HG02870 (cell line): ENCODE measurements around the gene MTA1.

Experiments used
- ATAC-seq: cut with Tn5 transposase; IDR thresholded peaks from one replicate; pipeline ENCODE4 v1.9.1; 2021; ENCODE audit warnings: mild to moderate bottlenecking, moderate library complexity; ENCODE audit not compliant: unreplicated experiment

Gene MTA1

DNA sequence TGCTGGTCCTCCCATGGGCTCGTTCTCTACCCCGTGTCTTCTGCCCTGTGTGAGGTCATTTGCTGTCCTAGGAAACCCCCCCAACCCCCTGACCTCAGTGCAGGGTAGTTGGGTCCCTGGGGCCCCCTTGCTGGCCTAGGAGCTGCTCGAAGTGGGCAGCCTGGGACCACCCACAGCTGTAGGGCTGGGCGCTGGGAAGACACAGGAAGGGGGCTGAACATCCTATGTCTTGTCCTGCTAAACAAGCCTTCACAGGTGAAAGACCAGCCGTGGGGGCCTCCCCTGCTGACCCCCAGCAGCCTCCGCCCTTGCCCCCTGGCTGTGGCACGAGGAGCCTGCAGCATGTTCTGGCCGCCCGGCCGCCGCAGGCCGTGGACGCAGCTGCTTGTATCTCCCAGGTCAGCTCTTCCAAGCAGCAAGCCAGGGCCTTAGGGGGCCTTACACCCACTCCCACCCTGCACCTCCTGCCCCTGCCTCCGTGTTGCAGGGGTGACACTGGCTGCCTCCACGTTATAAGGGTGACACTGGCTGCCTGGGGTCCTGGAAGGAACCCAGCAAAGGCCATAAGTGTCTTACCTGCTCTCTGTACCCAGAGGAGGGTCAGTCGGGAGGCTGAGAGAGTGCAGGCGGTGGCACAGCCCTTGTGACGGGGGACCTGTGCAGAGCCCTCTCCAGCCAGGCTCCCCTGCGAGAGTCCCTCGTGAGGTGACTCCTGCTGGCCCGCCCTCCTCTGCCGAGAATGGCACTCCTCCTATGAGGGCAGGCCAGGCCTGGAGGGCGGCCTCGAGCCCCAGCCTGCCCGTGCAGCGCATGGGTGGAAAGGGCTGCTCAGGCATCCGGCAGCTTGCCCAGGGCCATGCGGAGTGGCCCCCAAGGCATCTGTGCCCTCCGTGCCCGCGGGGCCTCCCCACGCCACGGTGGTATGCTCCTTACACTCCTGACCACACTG lies 32.8 kb upstream of the MTA1 start:
- ATAC-seq, result no peak

DNA sequence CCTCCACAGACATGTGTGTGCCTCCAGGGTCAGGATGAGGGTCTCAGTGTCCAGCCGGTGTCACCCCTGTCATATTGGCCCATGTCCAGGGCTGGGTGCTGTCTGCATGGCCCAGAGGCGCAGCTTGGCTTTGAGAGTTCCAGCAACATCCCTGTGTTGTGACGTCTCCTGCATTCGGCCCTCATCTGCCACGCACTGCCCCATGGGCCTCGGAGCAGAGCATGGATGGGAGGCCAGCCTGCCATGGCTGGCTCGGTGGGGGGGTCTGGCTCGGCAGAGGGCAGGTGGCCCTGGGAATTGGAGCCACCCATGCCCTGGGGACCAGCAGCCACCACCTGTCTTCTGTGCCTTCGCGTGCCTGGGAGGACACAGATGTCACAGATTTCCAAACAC lies 32.1 kb upstream of the MTA1 start:
- ATAC-seq, result no peak

DNA sequence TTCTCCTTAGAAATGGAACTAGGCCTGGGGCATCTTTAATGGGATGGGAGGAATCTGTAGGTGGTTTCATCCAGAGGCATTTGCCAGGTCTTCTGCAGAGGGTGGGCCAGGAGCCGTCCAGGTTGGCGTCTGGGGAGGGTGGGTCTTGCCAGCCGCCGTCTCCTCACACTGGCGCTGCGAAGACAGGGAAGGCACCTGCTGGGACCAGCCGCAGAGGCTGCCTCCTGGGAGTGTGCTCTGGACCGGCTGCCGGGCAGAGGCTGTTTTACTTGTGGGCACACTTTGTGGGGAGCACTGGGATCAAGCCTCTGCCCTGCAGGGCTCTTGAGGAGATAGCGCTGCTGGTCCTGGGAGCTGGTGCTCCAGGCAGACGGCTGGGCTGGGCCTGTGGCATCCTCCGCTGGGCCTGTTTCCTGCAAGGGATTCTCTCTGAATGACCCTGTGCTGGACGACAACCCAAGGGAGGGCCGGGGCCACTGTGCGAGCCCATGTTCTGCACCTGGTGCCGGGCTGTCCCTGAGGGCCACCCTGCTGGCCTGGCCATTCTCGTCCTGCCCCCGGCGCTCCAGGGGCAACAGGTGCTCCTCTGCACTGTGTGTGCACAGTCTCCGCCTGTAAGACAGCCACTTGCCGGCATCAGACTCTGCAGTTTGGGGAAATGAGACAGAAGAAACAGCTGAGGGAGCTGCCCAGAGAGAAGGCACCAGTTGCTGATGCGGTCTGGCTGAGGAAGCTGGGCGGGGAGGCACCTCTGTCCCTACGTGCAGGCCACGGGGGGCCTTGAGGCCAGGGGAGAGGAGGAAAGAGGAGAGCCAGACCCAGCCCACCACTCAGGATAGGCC lies 31.3 kb upstream of the MTA1 start:
- no peak for ATAC-seq

DNA sequence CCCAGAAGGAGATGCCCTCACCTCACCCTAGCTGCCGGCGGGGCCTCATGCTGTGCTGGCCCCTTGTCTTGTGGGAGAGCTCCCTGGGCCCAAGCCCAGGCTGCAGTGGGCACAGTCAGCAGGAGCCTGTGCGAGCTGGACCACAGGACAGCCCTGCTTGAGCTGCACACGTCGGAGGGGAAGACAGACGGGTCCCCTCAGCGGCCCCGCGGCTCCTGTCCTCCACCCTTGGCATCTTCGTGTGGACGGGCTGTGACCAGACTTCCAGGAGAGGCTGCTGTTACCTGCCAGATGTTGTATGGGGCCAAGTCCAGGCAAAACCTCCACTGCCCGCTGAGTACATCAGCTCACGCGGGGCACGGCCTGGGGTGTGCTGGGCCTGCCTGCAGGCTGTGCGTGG lies 30.7 kb upstream of the MTA1 start:
- no peak for ATAC-seq

DNA sequence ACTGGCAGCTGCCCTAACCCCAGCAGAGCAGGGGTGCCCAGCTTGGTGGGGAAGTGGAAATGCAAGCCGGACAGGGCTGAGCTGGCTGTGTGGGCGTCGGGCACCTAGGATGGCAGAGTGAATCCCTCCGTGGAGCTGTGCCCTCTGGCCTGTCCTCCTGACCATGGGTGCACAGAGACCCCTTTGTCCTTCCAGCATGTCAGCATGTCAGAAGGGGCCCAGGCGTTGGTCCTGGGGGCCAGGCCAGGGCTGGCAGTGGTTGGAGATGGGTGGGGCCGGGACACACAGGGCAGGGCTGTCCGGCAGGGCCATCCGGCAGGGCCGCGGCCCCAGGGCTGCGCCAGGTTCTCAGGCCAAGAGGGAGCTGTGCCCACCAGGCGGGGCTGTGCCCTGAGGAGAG lies 30.1 kb upstream of the MTA1 start:
- no peak for ATAC-seq

DNA sequence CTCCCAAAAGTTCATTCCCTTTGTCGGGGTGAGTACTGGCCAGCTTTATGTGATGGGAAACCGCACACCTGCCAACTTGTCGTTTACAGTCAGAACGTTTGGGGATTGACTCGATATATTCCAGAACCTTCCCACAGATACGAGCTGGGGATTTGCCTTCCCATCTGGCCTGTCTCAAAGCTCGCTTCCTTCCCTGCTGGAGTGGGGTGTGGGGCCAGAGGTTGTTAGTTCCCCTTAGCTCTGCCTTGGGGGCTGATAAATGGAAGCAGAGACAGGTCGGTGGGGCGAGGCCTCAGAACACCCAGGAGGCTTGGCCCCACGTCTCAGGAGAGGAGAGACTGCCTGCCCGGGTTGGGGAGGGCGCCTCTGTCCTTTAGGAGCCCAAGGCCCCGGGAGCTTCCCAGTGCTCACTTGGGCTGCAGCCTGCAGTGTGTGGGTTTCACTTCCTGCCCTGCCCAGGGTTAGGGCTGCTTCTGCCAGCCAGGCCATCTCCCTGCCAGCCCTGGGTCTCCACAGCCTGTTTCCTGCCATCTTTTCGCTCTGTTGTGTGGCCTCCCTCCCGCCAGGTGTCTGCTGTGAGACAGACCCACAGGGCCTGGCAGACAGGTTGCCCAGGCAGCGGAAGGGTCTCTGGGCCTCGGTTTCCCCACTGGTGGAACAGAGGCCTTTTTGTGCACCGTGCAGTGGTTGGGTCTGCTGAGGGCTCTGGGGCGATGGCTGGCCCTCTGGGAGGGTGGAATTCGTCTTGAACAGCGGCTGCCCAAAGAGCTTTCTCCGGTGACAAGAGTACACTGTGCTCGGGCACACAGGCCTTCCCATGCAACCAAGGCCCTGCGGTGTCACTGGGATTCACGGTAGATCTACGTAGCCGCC lies 29.4 kb upstream of the MTA1 start:
- no peak for ATAC-seq

DNA sequence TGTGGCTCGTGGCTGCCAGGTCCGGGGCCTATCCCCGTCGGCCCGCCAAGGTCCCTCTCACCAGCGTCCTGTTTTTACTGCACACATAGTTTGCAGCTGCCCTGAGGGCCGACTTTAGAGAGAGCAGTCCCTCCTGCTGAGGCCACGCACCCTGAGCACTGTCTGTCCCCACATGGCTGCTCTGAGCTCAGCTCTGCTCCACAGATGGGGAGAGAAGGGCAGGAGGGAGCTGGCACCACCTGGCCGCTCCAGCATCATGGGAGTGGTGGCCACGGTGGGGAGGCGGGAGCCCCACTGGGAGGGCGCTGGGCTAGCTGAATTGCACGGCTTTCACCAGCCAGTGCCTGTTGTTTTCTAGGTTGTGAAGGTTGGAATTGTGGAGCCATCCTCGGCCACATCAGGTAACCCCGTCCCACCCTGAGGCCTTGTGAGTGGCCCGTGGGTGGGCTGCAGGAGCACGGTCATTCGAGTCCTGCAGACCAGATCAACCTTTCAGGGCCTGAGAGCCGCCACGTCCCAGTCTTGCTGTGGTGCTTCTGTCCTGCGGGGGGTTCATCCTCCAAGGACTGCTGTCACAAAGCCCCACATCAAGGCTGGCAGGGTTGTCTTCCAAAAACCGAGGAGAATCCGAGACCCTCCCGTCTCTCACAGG lies 28.7 kb upstream of the MTA1 start:
- no peak for ATAC-seq

DNA sequence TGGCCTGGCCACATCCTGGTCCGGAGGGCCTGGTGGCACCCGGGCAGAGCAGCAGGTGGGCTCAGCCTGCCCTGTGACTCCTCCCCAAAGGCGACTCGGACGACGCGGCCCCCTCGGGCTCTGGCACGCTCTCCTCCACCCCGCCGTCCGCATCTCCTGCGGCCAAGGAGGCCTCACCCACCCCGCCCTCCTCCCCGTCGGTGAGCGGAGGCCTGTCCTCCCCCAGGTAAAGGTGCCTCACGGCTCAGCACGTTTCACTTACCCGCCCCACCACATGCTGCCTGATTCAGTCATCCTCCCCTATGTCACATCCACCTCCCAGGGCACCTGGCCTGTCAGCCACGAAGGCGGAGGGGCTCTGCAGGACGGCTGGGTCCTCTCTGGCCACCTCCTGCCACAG lies 28.1 kb upstream of the MTA1 start:
- no peak for ATAC-seq

DNA sequence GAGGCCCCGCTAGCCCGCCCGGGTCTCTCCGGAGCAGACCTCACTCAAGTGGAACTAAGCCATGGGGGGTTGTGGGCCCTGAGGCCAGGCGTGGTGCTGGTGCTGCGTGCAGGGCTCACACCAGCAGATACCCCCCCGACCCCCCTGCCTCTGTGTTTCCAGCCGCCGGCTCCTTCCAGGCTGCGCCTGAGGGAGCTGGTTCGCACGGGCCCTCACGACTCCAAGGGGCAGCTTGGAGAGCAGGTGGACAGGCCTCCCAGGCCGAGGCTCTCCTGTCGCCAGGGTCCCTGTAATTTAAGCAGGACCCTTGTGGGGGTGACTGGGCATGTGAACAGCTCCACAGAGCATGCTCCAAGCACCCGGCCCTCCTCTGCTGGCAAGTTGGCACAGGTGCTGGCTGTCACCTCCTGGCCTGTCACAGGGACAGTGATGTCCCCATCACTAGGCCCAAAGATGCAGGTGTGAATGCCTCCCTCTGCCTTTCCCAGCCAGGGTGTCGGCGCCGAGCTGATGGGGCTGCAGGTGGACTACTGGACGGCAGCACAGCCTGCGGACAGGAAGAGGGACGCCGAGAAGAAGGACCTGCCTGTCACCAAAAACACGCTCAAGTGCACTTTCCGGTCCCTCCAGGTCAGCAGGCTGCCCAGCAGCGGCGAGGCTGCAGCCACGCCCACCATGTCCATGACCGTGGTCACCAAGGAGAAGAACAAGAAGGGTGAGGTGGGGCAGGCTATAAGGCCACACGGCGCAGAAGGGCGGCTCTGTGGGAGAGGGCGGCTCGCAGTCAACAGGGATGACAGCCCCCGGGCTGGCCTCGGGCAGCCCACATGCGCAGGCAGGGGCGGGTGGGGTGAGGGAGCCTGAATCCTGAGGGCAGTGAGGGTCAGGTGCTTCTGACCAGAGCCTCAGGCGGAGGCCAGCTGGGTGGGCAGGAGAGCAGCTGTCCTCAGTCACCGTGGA lies 27.2 kb upstream of the MTA1 start:
- no peak for ATAC-seq

DNA sequence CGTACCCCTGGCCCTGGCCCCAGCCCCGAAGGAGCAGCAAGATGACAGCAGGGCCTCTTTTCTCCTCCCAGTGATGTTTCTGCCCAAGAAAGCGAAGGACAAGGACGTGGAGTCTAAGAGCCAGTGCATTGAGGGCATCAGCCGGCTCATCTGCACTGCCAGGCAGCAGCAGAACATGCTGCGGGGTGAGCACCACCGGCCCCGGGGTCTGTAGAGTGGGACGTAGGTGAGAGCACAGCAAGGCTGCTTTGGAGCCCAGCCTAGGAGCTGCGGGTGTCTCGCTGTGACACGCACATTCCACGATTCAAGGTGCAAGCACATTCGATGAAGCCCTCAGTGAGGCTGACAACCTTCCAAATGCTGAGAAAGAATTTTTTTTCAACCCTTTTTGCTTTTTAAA lies 26.5 kb upstream of the MTA1 start:
- no peak for ATAC-seq

DNA sequence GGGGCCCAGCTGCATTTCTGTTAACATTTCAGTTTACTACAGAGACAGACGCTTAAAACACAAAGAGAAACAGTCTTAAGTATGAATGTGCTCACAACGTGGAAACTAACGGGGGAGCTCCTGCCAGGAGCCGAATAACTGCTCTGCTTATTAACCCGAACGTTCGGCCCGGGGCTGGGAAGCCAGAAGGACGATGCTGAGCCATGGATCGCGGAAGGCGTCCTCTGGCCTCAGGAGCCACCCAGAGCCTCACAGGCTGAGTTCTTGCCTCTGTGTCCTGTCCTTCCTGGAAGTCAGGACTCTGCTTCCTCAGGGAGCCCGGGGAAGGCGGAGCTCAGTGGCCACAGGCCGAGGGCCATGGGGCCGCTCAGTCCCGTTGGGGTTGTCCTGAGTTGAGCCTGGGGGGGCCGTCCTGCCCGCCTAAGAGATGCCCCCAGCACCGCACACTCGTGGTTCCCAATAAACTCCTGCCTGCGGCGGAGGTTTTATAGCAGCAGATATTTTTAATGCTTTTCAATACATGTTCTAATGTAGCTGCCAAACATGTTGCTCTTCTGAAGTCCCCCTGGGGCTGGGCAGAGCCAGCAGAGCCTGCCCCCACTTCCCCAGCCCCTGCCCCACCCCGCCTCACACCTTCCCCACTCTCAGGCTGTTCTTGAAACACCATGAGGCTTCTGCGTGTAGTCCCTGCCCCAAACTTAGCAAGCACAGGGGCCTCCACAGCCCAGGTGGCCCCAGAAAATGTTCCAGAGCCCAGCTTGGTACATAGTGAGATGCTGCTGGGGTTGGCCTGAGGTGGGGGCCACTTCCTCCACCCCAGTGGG lies 24.7 kb upstream of the MTA1 start:
- no peak for ATAC-seq

DNA sequence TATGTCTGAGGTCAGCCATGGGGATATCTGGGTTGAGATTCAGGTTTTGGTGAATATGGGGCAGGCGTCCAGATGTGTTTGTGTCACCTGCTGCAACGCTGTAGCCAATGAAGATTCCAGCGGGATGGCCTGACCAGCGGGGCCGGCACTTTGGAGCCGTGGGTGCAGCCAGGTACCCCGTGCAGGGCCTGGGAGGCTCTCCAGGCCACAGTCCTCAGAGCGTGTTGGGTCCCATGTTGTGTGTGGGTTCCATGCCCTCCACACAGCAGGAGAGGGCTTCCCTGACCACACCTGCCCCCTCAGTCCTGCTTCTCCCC lies 24.1 kb upstream of the MTA1 start:
- ATAC-seq, result no peak

DNA sequence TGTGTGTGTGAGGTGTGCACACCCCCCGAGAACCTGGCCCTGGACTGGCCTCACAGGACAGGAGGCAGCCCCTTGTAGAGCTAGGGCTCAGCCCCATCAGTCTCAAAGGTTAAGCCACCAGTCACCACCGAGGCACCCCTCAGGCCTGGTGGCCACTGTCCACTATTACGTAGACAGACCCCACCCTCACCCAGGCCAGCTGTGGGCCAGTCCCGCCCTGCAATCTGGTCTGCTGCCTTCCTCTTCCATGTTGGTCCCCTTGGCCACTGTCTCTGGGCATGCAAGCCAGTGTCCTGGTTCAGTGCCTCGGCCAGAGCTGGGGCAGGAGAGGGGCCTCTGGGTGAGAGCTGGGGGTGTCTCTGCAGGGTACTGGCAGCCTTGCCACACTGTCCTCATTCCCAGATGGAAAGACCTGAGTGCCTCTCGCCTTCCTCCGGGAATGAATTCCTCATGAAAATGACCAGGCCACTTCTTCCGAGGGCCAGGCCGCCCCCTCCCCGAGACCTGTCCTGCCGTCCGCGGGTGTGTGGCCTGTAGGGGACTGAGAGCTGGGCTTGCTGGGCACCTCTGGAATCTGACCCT lies 22.2 kb upstream of the MTA1 start:
- no peak for ATAC-seq

DNA sequence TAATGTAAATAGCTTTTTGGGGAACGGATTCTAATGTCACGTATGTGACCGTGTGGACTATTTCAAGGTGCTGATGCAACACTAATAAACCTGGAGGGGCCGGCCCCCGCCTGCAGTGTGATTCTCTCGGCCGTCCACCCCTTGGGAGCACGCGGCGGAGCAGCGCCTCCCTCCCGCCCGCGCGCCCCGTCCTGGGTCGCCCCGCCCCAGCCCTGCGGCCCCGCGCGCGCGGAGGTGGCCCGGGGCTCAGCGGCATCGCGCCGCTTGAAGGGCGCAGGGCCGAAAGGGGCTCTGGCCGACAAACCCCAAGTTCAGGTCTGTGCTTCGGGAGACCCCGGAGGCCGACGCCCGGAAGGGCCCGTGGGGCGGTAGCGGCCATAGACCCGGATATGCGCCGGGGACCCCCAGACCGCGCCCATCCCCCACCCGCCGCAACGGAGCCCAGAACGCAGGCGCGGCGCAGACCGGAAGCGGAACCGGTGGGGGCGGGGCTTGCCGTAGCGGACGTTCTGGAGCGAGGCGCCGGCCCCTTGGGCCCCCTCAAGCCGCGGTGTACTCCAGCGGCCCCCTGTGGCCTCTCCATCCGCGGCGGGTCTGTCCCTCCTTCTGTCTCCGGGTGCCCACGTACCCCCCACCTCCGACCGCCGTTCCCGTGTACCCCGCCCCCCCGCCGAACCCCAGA lies 21.4 kb upstream of the MTA1 start, which contains the start of gene TEX22:
TEX22 (plus strand) TSS at position 495 of the 682 bp plus-strand sequence. CDS start 803 bp downstream, outside the sequence.
- ATAC-seq, result peak; percentile 77

DNA sequence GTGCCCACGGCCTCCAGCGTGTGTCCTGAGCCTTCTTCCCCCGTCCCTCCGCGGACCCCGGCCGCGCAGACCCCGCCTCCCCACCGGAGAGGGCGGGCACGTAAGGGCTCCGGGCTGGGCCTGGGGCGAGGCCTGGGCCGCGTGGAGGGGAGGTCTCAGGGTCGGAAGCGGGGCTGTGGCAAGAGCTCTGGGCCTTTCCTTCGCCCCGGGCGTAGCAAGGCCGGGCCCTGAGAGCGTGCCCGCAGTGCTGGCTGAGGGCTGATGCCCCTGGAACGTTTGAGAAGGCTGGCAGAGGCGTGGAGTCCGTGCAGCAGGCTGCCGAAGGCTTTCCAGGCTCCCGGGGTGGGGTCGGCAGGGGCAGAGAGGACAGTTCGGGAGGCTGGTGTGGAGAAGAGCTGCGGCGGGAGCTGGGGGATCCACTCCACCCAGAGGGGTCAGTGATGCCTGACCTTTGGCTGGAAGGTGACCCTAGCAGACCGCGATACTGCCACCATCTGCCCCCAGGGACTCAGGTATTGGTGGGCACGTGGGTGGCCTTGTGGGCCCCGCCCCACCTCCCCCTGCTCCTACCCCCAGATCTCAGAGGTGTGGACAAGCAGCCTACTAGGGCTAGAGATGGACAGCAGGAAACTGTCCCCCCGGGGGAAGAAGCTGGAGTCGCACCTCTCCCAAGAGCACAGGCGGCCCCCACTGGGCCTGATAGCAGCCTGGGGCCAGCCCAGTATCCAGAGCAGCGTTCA lies 20.7 kb upstream of the MTA1 start:
- peak; percentile 36 for ATAC-seq

DNA sequence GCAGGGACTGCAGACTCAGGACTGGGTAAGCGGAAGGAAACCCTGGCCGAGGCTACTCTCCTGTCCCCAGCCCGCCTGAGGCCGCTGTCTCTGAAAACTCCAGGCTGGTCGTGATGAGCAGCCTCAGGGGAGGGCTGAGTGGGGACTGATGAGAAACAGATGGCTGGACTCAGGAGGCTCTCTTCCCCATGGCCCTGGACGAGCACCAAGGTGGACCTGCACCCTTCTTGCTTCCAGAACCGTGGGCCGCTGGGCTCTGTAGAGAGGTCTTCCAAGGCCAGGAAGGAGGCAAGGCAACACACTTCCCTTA lies 20.2 kb upstream of the MTA1 start:
- no peak for ATAC-seq

DNA sequence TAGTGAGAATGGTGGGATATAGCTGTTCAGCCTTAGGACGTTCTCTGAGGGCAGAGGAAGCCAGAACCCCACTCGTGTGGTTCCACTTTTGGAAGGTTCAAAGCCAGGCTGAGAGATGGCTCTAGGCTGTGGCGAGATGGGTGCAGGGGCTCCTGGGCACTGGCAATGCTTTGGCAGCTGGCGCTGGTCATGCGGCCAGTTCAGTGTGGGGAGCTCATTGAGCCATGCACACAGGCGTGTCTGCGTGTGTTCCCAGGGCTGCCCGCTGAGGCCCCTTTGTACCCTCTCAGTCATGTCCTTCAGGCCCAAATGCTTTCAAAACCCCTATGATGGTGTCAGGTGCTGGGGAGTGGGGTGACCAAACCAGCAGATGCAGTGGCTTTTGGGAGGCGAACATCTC lies 19.6 kb upstream of the MTA1 start:
- no peak for ATAC-seq
